Activated CD4-positive, alpha-beta T cell treated with anti-CD3 and anti-CD28 coated beads for 24 hours (primary cell): ENCODE data around the gene BEND4.

Experiments used
- DNase-seq, 2 donors: peaks; one replicate each; pipeline ENCODE4 v3.0.0-alpha.2; 2020; ENCODE audit warnings: low read depth in 2 of 2

Gene BEND4

GRCh38 chr4:42104521-42104920 lies 47.9 kb downstream of the BEND4 start:
- no peak for DNase-seq

DNA sequence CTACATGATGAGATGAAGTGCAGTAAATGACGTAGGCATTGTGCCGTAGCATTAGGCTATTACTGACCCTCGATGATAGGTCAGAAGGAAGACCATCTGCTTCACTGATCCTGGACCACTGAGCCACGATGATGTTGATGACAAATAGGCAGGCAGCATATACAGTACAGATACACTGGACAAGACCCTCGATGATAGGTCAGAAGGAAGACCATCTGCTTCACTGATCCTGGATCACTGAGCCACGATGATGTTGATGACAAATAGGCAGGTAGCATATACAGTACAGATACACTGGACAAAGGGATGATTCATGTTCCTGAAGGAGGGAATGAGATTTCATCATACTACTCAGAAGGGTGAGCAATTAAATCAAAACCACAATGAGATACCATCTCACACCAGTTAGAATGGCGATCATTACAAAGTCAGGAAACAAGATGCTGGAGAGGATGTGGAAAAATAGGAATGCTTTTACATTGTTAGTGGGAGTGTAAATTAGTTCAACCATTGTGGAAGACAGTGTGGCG lies 50.9 kb downstream of the BEND4 start:
- no peak for DNase-seq

DNA sequence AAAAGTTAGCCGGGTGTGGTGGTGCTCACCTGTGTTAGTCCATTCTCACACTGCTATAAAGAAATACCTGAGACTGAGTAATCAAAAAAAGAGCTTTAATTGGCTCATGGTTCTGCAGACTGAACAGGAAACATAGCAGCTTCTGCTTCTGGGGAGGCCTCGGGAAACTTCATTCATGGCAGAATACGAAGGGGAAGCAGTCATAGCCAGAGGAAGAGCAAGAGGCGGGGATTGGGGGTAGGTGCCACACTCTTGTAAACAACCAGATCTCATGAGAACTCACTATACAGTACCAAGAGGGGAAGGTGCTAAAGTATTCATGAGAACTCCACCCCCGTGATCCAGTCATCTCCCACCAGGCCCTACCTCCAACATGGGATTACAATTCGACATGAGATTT lies 64.1 kb downstream of the BEND4 start:
- DNase-seq, result no peak

DNA sequence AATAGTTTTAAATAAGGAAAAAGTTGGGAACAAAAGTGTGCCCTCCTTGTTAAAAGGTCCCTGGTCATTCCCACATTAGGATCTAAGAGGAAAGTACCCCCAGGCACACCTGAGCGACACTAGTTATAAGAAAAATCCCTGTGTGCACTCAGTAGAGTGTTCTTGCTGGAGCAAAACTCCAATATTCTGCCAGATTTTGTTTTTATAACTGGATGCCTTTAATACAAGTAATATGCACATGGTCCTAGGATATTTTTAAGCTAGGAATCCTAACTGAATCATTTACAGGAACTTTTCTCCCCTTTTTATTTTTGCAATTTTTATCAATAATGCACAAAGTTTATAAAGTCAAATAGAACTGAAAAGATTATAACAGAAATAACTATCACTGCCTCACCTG lies 68.6 kb downstream of the BEND4 start:
- DNase-seq, result no peak

DNA sequence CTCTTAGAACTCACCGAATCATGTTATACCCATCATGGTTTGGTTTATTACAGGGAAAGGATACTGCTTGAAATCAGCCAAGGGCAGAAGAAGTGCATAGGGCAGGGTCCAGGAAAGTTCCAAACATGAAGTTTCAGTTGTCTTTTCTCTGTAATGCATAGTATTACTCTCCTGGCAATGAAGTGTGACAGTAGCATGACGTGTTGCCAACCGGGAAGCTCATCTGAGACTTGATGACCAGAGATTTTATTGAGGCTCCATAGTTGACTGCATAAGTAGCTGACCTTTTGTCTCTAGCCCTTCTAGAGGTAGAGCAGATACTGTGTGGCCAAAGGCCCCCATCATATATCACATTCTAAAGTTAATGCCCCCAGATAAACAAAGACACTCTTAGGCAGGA lies 72.1 kb downstream of the BEND4 start:
- DNase-seq, result no peak

GRCh38 chr4:42078184-42078801 lies 74.2 kb downstream of the BEND4 start:
- DNase-seq, result no peak

GRCh38 chr4:42074294-42074693 lies 78.2 kb downstream of the BEND4 start:
- no peak for DNase-seq

- DNase-seq, result no peak
Observed at GRCh38 chr4:42070463-42070862, 82.0 kb downstream of the BEND4 start.

DNA sequence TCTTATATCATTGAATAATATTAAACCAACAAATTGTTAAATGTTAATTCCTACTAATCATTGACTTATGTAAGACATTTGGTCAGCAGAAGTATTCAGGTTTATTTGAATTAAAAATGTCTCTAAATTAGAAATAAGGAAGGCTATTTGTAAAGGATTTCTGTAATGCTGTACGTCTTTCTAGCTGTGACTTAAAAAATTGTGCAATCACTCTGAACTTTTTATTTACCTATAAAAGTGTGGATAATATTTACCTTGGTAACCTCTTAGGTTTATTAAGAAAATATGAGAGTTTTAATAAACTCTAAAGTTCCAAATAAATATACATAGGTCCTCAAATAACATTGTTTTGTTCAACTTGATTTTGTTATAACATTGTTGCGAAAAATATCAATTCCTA lies 85.2 kb downstream of the BEND4 start:
- no peak for DNase-seq

- no peak for DNase-seq
Observed at GRCh38 chr4:42066402-42066801, 86.1 kb downstream of the BEND4 start.
